ENCODE measurements around the gene RNF4.

DNA sequence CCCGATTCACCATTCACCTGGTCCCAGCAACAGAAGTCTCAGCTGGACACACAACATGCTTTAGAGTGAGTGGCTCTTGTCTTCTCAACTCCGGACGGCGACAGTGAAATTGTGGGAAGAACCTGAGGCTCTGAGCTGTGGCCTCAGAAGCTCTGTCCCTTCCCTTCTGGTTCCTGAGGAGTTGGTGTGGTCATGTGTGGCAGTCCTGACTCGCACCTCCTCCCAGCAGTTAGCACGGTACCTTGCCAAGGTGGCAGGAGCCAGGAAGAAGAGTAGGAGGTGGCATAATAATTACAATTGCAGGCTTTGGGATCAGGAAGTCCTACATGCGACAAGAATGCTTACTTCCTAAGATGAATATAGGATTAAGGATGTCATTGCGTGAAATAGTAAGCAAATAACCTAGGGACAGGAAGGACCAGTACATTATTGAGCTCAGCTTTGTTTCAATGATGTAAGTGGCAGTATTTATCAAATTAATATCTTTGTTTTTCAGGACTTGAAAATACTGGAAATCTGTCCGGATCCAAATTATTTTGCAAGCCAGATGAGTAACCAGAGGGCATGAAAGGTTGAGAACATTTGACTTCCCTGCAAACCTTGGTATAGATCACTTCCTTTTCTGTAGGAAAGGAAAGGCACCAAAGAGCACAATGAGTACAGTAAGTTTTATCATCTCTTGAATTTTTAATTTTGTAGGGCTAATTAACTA is 21.1 kb downstream of the RNF4 start:
- TF ChIP-seq YY1 (IDR thresholded peaks at IDR 0.05; ENCODE audit: insufficient read depth, insufficient read length) (no peak), ZNF274 (IDR thresholded peaks at IDR 0.05; ENCODE audit: low read depth, low read length) (no peak), SUZ12 (IDR thresholded peaks at IDR 0.05; ENCODE audit: extremely low read depth, insufficient read depth, insufficient read length) (no peak)
